Gastrocnemius medialis (tissue), 4 donors: ENCODE measurements around the gene HSPB1.

Experiments
- POLR2A ChIP-seq, 2 donors: fragments of 450-650 bp; IDR thresholded peaks; one replicate each; pipeline ENCODE4 v1.6.1; 2017; ENCODE audit warnings: antibody characterized with exemption in 2 of 2, mild to moderate bottlenecking in 2 of 2, moderate library complexity in 2 of 2
- TF ChIP-seq, protein P1 (sequence below), 5 experiments: fragments of 450-650 bp in 3 of 5; fragments of 200-600 bp in 2 of 5; sonication (generic) in 2 of 5; IDR thresholded peaks in 4 of 5; conservative IDR thresholded peaks in 1 of 5; 1 replicate in 4 of 5; 2 replicates in 1 of 5; pipeline ENCODE4 v1.5.1; 2016 to 2019; ENCODE audit warnings: antibody characterized with exemption in 5 of 5, mild to moderate bottlenecking in 3 of 5, moderate library complexity in 3 of 5

DNA sequence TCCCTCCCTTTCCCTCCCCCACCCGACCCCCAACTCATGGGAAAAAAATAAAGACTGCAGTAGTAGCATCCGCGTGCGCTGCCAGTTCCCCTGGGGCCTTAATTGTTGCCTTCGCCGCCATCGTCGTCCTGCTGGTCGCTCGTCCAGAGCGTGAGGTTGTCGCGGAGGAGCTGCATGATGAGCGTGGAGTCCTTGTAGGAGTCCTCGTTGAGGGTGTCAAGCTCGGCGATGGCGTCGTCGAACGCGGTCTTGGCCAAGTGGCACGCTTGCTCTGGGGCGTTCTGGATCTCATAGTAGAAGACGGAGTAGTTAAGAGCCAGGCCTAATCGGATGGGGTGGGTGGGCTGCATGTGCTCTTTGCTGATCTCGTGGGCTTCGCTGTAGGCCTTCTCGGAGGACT is 27.0 kb downstream of the HSPB1 start:
- TF ChIP-seq POLR2A (IDR thresholded peaks at IDR 0.05), result no peak
- TF ChIP-seq, protein P1, sequence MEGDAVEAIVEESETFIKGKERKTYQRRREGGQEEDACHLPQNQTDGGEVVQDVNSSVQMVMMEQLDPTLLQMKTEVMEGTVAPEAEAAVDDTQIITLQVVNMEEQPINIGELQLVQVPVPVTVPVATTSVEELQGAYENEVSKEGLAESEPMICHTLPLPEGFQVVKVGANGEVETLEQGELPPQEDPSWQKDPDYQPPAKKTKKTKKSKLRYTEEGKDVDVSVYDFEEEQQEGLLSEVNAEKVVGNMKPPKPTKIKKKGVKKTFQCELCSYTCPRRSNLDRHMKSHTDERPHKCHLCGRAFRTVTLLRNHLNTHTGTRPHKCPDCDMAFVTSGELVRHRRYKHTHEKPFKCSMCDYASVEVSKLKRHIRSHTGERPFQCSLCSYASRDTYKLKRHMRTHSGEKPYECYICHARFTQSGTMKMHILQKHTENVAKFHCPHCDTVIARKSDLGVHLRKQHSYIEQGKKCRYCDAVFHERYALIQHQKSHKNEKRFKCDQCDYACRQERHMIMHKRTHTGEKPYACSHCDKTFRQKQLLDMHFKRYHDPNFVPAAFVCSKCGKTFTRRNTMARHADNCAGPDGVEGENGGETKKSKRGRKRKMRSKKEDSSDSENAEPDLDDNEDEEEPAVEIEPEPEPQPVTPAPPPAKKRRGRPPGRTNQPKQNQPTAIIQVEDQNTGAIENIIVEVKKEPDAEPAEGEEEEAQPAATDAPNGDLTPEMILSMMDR (IDR thresholded peaks at IDR 0.05 in 4 of 5, conservative IDR thresholded peaks at IDR 0.05 in 1 of 5), result no peak
